IPS-18a (cell line): ENCODE data around the gene CCIN.
"Not testable (repeated sequence)": the region's sequence is repeated elsewhere in the genome, so short reads cannot be mapped to it uniquely, and the experiment has no call there.

Experiments used
- H3K27ac ChIP-seq: one replicate; pipeline ENCODE4 v1.5.1; 2013; ENCODE audit warnings: low read length
- H3K27me3 ChIP-seq: one replicate; pipeline ENCODE4 v1.6.1; 2013; ENCODE audit warnings: mild to moderate bottlenecking, low read length; ENCODE audit not compliant: control insufficient read depth, insufficient read depth
- H3K36me3 ChIP-seq: one replicate; pipeline ENCODE4 v1.6.1; 2013; ENCODE audit warnings: low read depth, low read length; ENCODE audit not compliant: control insufficient read depth
- H3K4me1 ChIP-seq: one replicate; pipeline ENCODE4 v1.6.1; 2013; ENCODE audit warnings: low read depth, low read length; ENCODE audit not compliant: control insufficient read depth
- H3K4me3 ChIP-seq: one replicate; pipeline ENCODE4 v1.5.1; 2013; ENCODE audit warnings: low read length
- H3K9ac ChIP-seq: one replicate; pipeline ENCODE4 v1.6.1; 2013; ENCODE audit warnings: mild to moderate bottlenecking, low read length, moderate library complexity
- H3K9me3 ChIP-seq: one replicate; pipeline ENCODE4 v1.6.1; 2013; ENCODE audit warnings: low read depth, low read length; ENCODE audit not compliant: control insufficient read depth

Gene CCIN

GRCh38 chr9:36169166-36169565, at the start of gene CCIN:
Gene CCIN (plus strand): TSS chr9:36169388. CDS start chr9:36169503, 115 bp downstream.
- Histone ChIP-seq H3K9me3 (no peaks in the 10 kb centered on the region), H3K27me3 (no peaks in the 10 kb centered on the region)

GRCh38 chr9:36119476-36119875, 49.7 kb upstream of the CCIN start:
- H3K4me3 ChIP-seq = no peak overlapping the region
- no peaks in the 10 kb centered on the region for H3K4me1 ChIP-seq
- no peak overlapping the region for H3K9ac ChIP-seq
- no peaks in the 10 kb centered on the region for H3K9me3 ChIP-seq
- H3K36me3 ChIP-seq = peaks cover 3% of the 10 kb centered on the region
- H3K27me3 ChIP-seq = no peaks in the 10 kb centered on the region
- H3K27ac ChIP-seq = no peak overlapping the region

More at GRCh38 chr9:36169166-36169565, at the start of gene CCIN:
- Histone ChIP-seq H3K4me1 (peaks cover 8% of the 10 kb centered on the region), H3K27ac (no peak within 1 kb of the TSS), H3K9ac (no peak within 1 kb of the TSS), H3K36me3 (no peaks in the 10 kb centered on the region), H3K4me3 (no peak within 1 kb of the TSS)

GRCh38 chr9:36120705-36121104, 48.5 kb upstream of the CCIN start:
- no peaks in the 10 kb centered on the region for H3K4me1 ChIP-seq
- peaks cover 3% of the 10 kb centered on the region for H3K36me3 ChIP-seq
- H3K27ac ChIP-seq = no peak overlapping the region
- H3K4me3 ChIP-seq = no peak overlapping the region
- no peak overlapping the region for H3K9ac ChIP-seq
- no peaks in the 10 kb centered on the region for H3K27me3 ChIP-seq
- no peaks in the 10 kb centered on the region for H3K9me3 ChIP-seq

GRCh38 chr9:36121971-36122370, 47.2 kb upstream of the CCIN start:
- no peak overlapping the region for H3K9ac ChIP-seq
- peaks cover 3% of the 10 kb centered on the region for H3K36me3 ChIP-seq
- no peaks in the 10 kb centered on the region for H3K9me3 ChIP-seq
- H3K27ac ChIP-seq = no peak overlapping the region
- no peaks in the 10 kb centered on the region for H3K4me1 ChIP-seq
- H3K27me3 ChIP-seq = no peaks in the 10 kb centered on the region
- H3K4me3 ChIP-seq = no peak overlapping the region

GRCh38 chr9:36123515-36123914, 45.7 kb upstream of the CCIN start:
- Histone ChIP-seq H3K4me3 (no peak overlapping the region), H3K36me3 (peaks cover 3% of the 10 kb centered on the region), H3K27ac (no peak overlapping the region), H3K9me3 (no peaks in the 10 kb centered on the region), H3K4me1 (no peaks in the 10 kb centered on the region), H3K27me3 (no peaks in the 10 kb centered on the region), H3K9ac (no peak overlapping the region)

GRCh38 chr9:36125062-36125855, 43.9 kb upstream of the CCIN start:
- Histone ChIP-seq H3K36me3 (peaks cover 3% of the 10 kb centered on the region), H3K9me3 (no peaks in the 10 kb centered on the region), H3K4me1 (no peaks in the 10 kb centered on the region), H3K27me3 (no peaks in the 10 kb centered on the region), H3K9ac (no peak overlapping the region), H3K27ac (no peak overlapping the region), H3K4me3 (no peak overlapping the region)

- no peak overlapping the region for H3K4me3 ChIP-seq
- no peaks in the 10 kb centered on the region for H3K9me3 ChIP-seq
- H3K27me3 ChIP-seq = no peaks in the 10 kb centered on the region
- no peaks in the 10 kb centered on the region for H3K36me3 ChIP-seq
- no peak overlapping the region for H3K9ac ChIP-seq
- H3K27ac ChIP-seq = no peak overlapping the region
- no peaks in the 10 kb centered on the region for H3K4me1 ChIP-seq
These were observed 43.0 kb upstream of the CCIN start for GRCh38 chr9:36126016-36126730.

- H3K4me3 ChIP-seq = no peak overlapping the region
- no peak overlapping the region for H3K27ac ChIP-seq
- H3K36me3 ChIP-seq = no peaks in the 10 kb centered on the region
- peaks cover 2% of the 10 kb centered on the region for H3K27me3 ChIP-seq
- H3K4me1 ChIP-seq = peaks cover 4% of the 10 kb centered on the region
- H3K9me3 ChIP-seq = no peaks in the 10 kb centered on the region
- H3K9ac ChIP-seq = no peak overlapping the region
These were observed 41.4 kb upstream of the CCIN start for GRCh38 chr9:36127652-36128244.

- peaks cover 4% of the 10 kb centered on the region for H3K4me1 ChIP-seq
- no peak overlapping the region for H3K27ac ChIP-seq
- no peak overlapping the region for H3K9ac ChIP-seq
- H3K9me3 ChIP-seq = no peaks in the 10 kb centered on the region
- H3K4me3 ChIP-seq = no peak overlapping the region
- H3K27me3 ChIP-seq = peaks cover 8% of the 10 kb centered on the region
- H3K36me3 ChIP-seq = no peaks in the 10 kb centered on the region
These were observed 40.8 kb upstream of the CCIN start for GRCh38 chr9:36128349-36128748.

- Histone ChIP-seq H3K9ac (no peak overlapping the region), H3K27ac (no peak overlapping the region), H3K9me3 (no peaks in the 10 kb centered on the region), H3K4me3 (no peak overlapping the region), H3K4me1 (peaks cover 4% of the 10 kb centered on the region), H3K27me3 (peaks cover 16% of the 10 kb centered on the region), H3K36me3 (no peaks in the 10 kb centered on the region)
These were observed 40.0 kb upstream of the CCIN start for GRCh38 chr9:36129139-36129538.

GRCh38 chr9:36131666-36132065, 37.5 kb upstream of the CCIN start:
- H3K36me3 ChIP-seq, H3K9me3 ChIP-seq, H3K4me3 ChIP-seq, H3K27ac ChIP-seq, H3K9ac ChIP-seq: not testable (repeated sequence)
- Histone ChIP-seq H3K27me3 (peaks cover 38% of the 10 kb centered on the region), H3K4me1 (peaks cover 15% of the 10 kb centered on the region)
